Neural progenitor cell (in vitro differentiated cells): Measurements from ENCODE around the gene PIF1. TPM values are rescaled to one million over a fixed set of nuclear protein-coding genes. Genes with fewer than 3 reads are reported as not detected.

Source experiments
- DNase-seq: peaks from one replicate; pipeline ENCODE4 v3.0.0-alpha.2; 2016; ENCODE audit warnings: low spot score
- H2AFZ ChIP-seq: fragments of 200-600 bp; sonication (generic); replicated peaks from 2 replicates; pipeline ENCODE4 v1.6.1; 2016; ENCODE audit warnings: antibody characterized with exemption
- H3F3A ChIP-seq: fragments of 200-600 bp; sonication (generic); 2 replicates; pipeline ENCODE4 v1.6.1; 2016; ENCODE audit warnings: antibody characterized with exemption, low read depth
- H3K27ac ChIP-seq: fragments of 200-600 bp; sonication (generic); 2 replicates; pipeline ENCODE4 v1.5.1; 2016; ENCODE audit warnings: mild to moderate bottlenecking
- H3K27me3 ChIP-seq: fragments of 200-600 bp; sonication (generic); 2 replicates; pipeline ENCODE4 v1.6.1; 2016; ENCODE audit warnings: mild to moderate bottlenecking, moderate library complexity
- H3K36me3 ChIP-seq: fragments of 200-600 bp; sonication (generic); 2 replicates; pipeline ENCODE4 v1.5.1; 2016
- H3K4me1 ChIP-seq: fragments of 200-600 bp; sonication (generic); 2 replicates; pipeline ENCODE4 v1.6.1; 2016; ENCODE audit warnings: mixed run types
- H3K4me2 ChIP-seq: fragments of 200-600 bp; sonication (generic); 2 replicates; pipeline ENCODE4 v1.6.1; 2016
- H3K4me3 ChIP-seq: fragments of 200-600 bp; sonication (generic); 2 replicates; pipeline ENCODE4 v1.5.1; 2016
- H3K79me2 ChIP-seq: fragments of 200-600 bp; sonication (generic); 2 replicates; pipeline ENCODE4 v1.6.1; 2016; ENCODE audit warnings: low read depth
- H3K9ac ChIP-seq: fragments of 200-600 bp; sonication (generic); 2 replicates; pipeline ENCODE4 v1.6.1; 2016
- H3K9me3 ChIP-seq: fragments of 200-600 bp; sonication (generic); 2 replicates; pipeline ENCODE4 v1.5.1; 2016; ENCODE audit warnings: low read depth
- H4K20me1 ChIP-seq: fragments of 200-600 bp; sonication (generic); 2 replicates; pipeline ENCODE4 v1.6.1; 2016; ENCODE audit warnings: low read depth
- H3K27ac Mint-ChIP-seq: 3 replicates; pipeline ENCODE4 v1.8.0; 2021; ENCODE audit warnings: mixed read lengths
- H3K27me3 Mint-ChIP-seq: 2 replicates; pipeline ENCODE4 v1.8.0; 2022; ENCODE audit warnings: low read depth, mild to moderate bottlenecking, inconsistent platforms, moderate library complexity, mixed read lengths; ENCODE audit not compliant: insufficient read depth
- H3K36me3 Mint-ChIP-seq: 3 replicates; pipeline ENCODE4 v1.8.0; 2021; ENCODE audit warnings: mixed read lengths
- H3K4me1 Mint-ChIP-seq: 3 replicates; pipeline ENCODE4 v1.8.0; 2021; ENCODE audit warnings: mixed read lengths
- H3K4me3 Mint-ChIP-seq: 3 replicates; pipeline ENCODE4 v1.8.0; 2021; ENCODE audit warnings: mild to moderate bottlenecking, moderate library complexity, mixed read lengths
- H3K9me3 Mint-ChIP-seq: 3 replicates; pipeline ENCODE4 v1.8.0; 2020; ENCODE audit warnings: mixed read lengths
- EZH2 ChIP-seq: fragments of 200-600 bp; sonication (generic); IDR thresholded peaks from 2 replicates; pipeline ENCODE4 v1.6.1; 2017; ENCODE audit warnings: antibody characterized with exemption, mild to moderate bottlenecking, moderate library complexity
- EZH2phosphoT487 ChIP-seq: fragments of 200-600 bp; sonication (generic); IDR thresholded peaks from 2 replicates; pipeline ENCODE4 v1.6.1; 2017; ENCODE audit warnings: antibody characterized with exemption
- total RNA-seq: library from RNA; depleted of rRNA; stranded (reverse); fragments of >200 nt; gene quantifications from 2 replicates; pipeline ENCODE4 v1.2.3, GENCODE V29; 2015; ENCODE audit warnings: low replicate concordance
- TF ChIP-seq, protein P1 (sequence below): fragments of 200-600 bp; sonication (generic); IDR thresholded peaks from 2 replicates; pipeline ENCODE4 v1.5.1; 2017; ENCODE audit warnings: antibody characterized with exemption, mild to moderate bottlenecking

Gene PIF1
- total RNA-seq, 1 donor from 2014 or later, result 50.8 TPM

DNA sequence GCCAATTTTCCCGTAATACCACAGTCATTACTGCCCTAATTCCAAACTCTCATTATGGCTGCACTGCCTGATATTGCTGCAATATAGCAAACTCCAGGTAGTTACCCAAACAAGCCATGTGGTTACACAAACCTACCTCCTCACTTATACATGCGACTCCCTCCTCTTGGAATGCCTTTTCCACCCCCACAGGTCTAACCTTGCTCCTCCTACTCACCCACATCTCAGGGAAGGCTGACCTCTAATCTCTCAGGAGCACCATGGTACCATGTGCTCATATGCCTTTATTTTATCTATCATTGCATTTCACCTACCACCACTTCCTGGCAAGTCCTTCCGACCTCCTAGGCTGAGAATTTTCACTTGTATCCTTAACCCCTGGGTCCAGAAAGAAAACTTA, 53.0 kb downstream of the PIF1 start:
- Histone ChIP-seq H3K27ac (no peak overlapping the region), H3K4me3 (no peak overlapping the region), H3F3A (peaks cover 25% of the 10 kb centered on the region), H3K9ac (no peak overlapping the region), H3K4me2 (no peak overlapping the region), H3K27me3 (peaks cover 42% of the 10 kb centered on the region), H3K9me3 (no peaks in the 10 kb centered on the region), H3K79me2 (peaks cover 45% of the 10 kb centered on the region), H3K4me1 (peaks cover 14% of the 10 kb centered on the region), H3K36me3 (no peaks in the 10 kb centered on the region), H4K20me1 (no peaks in the 10 kb centered on the region), H2AFZ (no peak overlapping the region)
- no peaks in the 10 kb centered on the region for H3K9me3 Mint-ChIP-seq
- no peak for DNase-seq
- H3K4me1 Mint-ChIP-seq, result peaks cover 32% of the 10 kb centered on the region
- no peaks in the 10 kb centered on the region for H3K36me3 Mint-ChIP-seq
- peaks cover 10% of the 10 kb centered on the region for H3K27me3 Mint-ChIP-seq
- H3K4me3 Mint-ChIP-seq, result no peak overlapping the region
- H3K27ac Mint-ChIP-seq, result no peak overlapping the region
- TF ChIP-seq EZH2phosphoT487 (no peak), EZH2 (no peak)
- TF ChIP-seq, protein P1, sequence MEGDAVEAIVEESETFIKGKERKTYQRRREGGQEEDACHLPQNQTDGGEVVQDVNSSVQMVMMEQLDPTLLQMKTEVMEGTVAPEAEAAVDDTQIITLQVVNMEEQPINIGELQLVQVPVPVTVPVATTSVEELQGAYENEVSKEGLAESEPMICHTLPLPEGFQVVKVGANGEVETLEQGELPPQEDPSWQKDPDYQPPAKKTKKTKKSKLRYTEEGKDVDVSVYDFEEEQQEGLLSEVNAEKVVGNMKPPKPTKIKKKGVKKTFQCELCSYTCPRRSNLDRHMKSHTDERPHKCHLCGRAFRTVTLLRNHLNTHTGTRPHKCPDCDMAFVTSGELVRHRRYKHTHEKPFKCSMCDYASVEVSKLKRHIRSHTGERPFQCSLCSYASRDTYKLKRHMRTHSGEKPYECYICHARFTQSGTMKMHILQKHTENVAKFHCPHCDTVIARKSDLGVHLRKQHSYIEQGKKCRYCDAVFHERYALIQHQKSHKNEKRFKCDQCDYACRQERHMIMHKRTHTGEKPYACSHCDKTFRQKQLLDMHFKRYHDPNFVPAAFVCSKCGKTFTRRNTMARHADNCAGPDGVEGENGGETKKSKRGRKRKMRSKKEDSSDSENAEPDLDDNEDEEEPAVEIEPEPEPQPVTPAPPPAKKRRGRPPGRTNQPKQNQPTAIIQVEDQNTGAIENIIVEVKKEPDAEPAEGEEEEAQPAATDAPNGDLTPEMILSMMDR, result no peak

DNA sequence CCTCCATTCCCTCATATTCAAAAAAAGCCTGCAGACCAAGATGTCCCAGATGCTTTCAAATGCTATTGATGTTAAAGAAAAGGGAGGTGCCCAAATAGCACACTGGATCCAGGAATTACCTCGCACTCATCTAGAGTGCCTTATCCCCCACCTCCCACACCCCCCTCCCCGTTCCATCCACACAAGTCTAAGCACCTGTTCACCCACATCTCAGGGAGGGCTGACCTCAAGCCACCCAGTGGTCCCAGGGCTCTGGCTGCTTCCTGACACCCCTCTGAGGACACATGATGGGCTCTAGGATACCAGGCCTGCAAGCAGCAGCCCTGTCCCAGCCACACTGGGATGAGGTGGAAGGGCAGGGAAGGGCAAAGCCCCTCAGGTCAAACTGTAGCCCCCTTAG, 54.8 kb downstream of the PIF1 start:
- no peak for TF ChIP-seq EZH2phosphoT487
- TF ChIP-seq, protein P1, result no peak
- TF ChIP-seq EZH2, result no peak
- Histone ChIP-seq H3K79me2 (peaks cover 50% of the 10 kb centered on the region), H3K27me3 (peaks cover 23% of the 10 kb centered on the region), H2AFZ (no peak overlapping the region), H3K9ac (no peak overlapping the region), H3K4me2 (no peak overlapping the region), H3K4me1 (peaks cover 7% of the 10 kb centered on the region), H3F3A (peaks cover 13% of the 10 kb centered on the region), H3K36me3 (no peaks in the 10 kb centered on the region), H3K4me3 (no peak overlapping the region), H4K20me1 (no peaks in the 10 kb centered on the region), H3K9me3 (no peaks in the 10 kb centered on the region), H3K27ac (no peak overlapping the region)
- no peaks in the 10 kb centered on the region for H3K36me3 Mint-ChIP-seq
- peaks cover 5% of the 10 kb centered on the region for H3K27me3 Mint-ChIP-seq
- no peak for DNase-seq
- H3K4me1 Mint-ChIP-seq, result peaks cover 22% of the 10 kb centered on the region
- no peak overlapping the region for H3K4me3 Mint-ChIP-seq
- H3K9me3 Mint-ChIP-seq, result no peaks in the 10 kb centered on the region
- no peak overlapping the region for H3K27ac Mint-ChIP-seq

DNA sequence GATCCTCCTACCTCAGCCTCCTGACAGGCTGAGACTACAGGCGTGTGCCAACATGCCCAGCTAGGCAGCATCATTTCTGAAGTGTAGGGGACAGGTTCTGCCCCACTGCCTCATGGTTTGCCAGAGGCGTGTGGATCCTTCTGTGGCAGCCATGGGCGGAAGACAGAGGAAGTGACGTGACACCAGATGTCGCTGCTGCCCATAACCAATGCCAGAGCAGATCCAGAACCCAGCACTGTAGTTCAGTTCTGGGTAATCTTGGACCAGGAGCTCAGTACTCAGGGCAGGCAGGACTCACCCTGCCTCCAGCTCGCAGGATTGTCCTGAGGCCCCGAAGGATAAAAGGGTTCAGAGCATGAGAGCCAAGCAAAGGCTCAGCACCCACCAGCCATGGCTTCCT, 58.2 kb downstream of the PIF1 start:
- no peak for TF ChIP-seq EZH2
- TF ChIP-seq EZH2phosphoT487, result no peak
- TF ChIP-seq, protein P1, result no peak
- DNase-seq, result no peak
- Mint-ChIP-seq H3K27me3 (peaks cover 3% of the 10 kb centered on the region), H3K9me3 (no peaks in the 10 kb centered on the region), H3K27ac (no peak overlapping the region), H3K36me3 (no peaks in the 10 kb centered on the region), H3K4me1 (peaks cover 13% of the 10 kb centered on the region), H3K4me3 (no peak overlapping the region)
- H4K20me1 ChIP-seq, result no peaks in the 10 kb centered on the region
- no peak overlapping the region for H3K9ac ChIP-seq
- H3K27me3 ChIP-seq, result no peaks in the 10 kb centered on the region
- no peaks in the 10 kb centered on the region for H3K9me3 ChIP-seq
- no peaks in the 10 kb centered on the region for H3F3A ChIP-seq
- no peak overlapping the region for H2AFZ ChIP-seq
- no peaks in the 10 kb centered on the region for H3K4me1 ChIP-seq
- no peak overlapping the region for H3K4me2 ChIP-seq
- no peak overlapping the region for H3K4me3 ChIP-seq
- no peaks in the 10 kb centered on the region for H3K36me3 ChIP-seq
- H3K79me2 ChIP-seq, result peaks cover 50% of the 10 kb centered on the region
- no peak overlapping the region for H3K27ac ChIP-seq
